Skeletal muscle cell (primary cell): ENCODE measurements around the gene RPS16.

Source experiments
- DNase-seq: peaks from one replicate; pipeline ENCODE4 v3.0.0-alpha.2; 2010; ENCODE audit warnings: low read depth
- H3K4me3 ChIP-seq: 2 replicates; pipeline ENCODE4 v1.5.1; 2011; ENCODE audit warnings: low read depth, mild to moderate bottlenecking, control low read depth, low read length, moderate library complexity

The RPS16 gene

GRCh38 chr19:39425744-39426143, 10.0 kb downstream of the RPS16 start:
- DNase-seq: no peak
- H3K4me3 ChIP-seq: no peak overlapping the region

- H3K4me3 ChIP-seq: no peak overlapping the region
- DNase-seq: no peak
Measured at GRCh38 chr19:39424934-39425333, 10.8 kb downstream of the RPS16 start.

DNA sequence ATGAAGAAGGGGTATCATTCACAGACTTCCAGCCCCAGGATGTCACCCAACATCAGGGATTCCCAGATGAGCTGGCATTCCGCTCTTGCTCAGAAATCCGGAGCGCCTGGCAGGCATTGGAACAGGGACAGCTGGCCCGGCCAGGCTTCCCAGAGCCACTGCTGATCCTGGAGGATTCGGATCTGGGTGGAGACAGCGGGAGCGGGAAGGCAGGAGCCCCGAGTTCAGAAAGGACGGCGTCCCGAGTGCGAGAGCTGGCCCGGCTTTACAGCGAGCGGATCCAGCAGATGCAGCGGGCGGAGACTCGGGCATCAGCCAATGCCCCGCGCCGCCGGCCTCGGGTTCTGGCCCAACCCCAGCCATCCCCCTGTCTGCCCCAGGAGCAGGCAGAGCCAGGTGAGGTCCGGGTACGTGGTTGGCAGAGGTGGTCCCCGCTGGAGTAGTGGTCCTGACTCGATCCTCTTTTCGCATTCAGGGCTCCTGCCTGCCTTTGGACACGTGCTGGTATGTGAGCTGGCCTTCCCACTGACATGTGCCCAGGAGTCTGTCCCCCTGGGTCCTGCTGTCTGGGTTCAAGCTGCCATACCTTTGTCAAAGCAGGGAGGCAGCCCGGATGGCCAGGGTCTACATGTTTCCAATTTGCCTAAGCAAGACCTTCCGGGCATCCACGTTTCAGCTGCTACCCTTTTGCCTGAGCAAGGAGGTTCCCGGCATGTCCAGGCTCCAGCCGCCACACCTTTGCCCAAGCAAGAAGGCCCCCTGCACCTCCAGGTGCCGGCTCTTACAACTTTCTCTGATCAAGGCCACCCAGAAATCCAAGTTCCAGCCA, 12.3 kb downstream of the RPS16 start:
- DNase-seq: no peak
- no peak overlapping the region for H3K4me3 ChIP-seq

DNA sequence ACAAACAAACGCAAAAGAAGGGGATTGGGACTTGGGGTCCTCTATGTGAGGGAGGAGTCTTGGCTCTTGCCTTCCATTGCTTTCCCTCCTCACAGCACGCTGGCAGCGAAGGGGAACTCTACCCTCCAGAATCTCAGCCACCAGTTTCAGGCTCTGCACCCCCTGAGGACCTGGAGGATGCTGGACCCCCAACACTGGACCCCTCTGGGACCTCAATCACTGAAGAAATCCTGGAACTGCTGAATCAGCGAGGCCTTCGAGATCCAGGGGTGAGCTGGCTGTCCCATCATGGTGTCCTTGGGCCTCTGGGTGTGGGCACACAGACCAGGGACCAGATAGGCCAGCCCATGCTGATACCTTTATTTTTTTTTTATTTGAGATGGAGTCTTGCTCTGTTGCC, 13.7 kb downstream of the RPS16 start:
- no peak for DNase-seq
- H3K4me3 ChIP-seq: no peak overlapping the region

DNA sequence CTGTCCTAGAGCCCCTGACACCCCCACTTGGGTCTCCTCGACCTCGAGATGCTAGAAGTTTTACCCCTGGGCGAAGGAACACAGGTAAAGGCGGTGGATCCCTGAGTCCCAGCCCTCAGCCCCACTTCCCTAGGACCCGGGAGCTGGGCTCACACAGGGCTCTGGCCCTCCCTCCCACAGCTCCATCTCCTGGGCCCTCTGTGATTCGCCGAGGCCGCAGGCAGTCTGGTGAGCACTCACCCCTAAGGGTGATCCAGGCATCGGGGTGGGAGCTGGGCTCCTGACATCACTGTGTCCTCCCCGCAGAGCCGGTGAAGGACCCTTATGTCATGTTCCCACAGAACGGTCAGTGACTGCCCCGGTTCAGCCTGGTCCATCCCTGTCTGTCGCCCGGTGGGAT, 15.0 kb downstream of the RPS16 start:
- no peak overlapping the region for H3K4me3 ChIP-seq
- no peak for DNase-seq

DNA sequence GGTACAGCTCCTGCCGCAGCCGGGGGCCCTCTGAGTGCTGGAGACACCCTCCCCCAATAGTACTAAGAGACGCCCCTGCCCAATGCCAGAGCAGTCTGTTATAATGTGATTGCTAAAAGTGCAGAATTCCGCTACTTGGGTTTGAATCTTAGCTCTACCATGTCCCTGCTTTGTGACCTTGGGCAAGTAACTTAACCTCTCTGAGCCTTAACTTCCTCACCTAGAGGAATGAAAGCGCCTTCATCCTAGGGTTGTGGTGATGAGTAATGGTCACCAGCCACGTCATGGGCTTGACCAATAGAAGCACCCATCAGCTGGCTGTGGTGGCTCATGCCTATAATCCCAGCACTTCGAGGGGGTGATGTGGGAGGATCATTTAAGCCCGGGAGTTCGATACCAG, 16.7 kb downstream of the RPS16 start:
- no peak overlapping the region for H3K4me3 ChIP-seq
- DNase-seq: no peak

DNA sequence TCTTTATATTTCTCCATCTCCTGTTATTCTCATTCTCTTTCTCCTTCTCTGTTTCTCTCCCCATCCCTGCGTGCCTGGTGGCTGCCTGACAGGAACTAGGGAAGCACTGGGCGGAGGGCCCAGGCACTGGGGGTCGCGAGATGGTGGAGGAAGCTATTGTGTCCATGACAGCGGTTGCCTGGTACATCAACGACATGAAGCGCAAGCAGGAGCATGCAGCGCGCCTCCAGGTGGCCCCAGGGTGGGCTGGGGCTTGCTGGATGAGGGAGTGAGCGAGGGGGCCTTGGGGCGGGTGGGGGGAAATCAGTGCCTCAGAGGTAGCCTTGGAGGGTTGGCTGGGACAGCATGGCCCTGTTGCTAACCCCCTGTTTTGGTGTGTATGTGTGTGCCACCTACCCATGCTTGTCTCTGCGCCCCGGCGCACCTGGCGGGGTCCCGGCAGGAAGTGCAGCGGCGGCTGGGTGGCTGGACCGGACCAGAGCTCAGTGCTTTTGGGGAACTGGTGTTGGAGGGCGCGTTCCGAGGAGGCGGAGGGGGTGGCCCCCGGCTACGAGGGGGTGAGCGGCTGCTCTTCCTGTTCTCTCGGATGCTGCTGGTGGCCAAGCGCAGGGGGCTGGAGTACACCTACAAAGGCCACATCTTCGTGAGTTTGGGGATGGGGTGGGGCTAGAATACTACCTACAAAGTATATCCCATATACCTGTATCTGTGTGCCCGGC, 18.1 kb downstream of the RPS16 start:
- no peak overlapping the region for H3K4me3 ChIP-seq
- DNase-seq: no peak

DNA sequence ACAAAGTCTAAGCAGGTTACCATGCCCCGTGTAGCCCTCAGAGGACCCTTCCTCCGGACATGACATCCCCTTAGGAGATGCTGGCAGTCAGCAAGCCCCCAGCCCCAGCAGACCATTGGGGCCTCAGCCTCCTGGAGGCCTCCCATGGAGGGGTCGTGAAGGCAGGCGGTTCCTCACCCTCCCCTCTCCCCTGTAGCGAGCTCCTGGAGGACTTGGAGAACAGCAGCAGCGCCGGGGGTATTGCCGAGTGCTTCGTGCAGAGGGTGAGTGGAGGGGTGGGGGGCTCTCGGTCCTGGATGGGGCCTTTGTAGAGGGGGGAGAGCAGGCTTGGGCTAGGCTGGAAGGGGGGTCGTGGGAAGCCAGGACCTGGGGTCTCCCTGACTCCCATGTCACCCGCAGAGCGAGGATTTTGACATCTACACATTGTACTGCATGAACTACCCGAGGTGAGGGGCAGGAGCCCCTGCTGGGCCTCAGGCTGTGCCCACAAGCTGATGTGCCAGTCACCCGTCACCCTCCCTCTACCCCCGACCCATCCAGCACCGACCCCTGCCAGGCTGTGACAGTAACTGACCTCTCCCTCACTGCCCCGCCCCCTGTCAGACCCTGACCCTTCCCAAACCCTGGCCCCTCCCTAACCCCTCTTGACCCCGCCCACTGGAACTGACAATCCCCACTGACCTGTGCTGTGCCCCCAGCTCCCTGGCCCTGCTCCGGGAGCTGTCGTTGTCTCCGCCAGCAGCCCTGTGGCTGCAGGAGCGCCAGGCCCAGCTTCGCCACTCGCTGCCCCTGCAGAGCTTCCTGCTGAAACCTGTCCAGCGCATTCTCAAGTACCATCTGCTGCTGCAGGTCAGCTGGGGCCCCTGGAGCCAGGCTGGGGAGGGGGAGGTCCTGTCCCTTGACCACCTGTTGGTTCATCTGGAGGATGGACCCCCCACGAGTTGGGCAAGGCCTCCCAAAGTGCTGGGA, 19.3 kb downstream of the RPS16 start:
- no peak overlapping the region for H3K4me3 ChIP-seq
- no peak for DNase-seq

- peak overlapping the region; percentile 78 for H3K4me3 ChIP-seq
- DNase-seq: no peak
Measured at GRCh38 chr19:39415111-39416046, 20.4 kb downstream of the RPS16 start.

DNA sequence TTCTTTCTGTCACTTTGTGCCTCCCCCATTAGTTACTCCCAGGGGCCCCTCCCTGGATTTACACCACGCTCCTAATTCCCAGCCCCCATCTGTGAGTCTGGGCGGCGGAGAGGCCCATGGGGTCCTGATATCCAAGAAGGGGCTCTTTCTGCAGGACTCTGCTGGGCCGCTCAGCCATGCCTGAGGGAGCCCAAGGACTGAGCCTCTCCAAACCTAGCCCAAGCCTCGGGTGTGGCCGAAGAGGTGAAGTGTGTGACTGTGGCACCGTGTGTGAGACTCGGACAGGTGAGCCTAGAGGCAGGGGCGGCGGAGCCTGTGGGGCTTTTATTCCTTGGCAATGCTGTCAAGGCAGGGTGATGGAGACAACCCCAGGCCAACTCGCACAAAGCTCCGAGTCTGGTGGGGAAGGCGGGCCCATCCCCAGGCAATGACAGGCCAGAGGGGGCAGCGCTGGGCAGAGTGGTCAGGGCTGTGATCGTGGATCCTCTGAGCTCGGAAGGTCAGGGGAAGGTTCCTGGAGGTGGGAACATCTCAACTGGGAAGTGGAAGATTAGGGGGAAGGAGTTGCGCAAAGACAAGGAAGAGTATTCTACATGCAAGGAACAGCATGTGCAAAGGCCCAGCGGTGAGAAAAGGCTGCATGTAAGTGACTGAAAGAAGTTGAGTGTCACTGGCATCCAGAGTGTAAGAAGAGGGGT, 21.7 kb downstream of the RPS16 start:
- no peak for DNase-seq
- peak overlapping the region; percentile 78 for H3K4me3 ChIP-seq

- DNase-seq: no peak
- peak overlapping the region; percentile 78 for H3K4me3 ChIP-seq
Measured at GRCh38 chr19:39413272-39413910, 22.4 kb downstream of the RPS16 start.

- peak overlapping the region; percentile 78 for H3K4me3 ChIP-seq
- DNase-seq: no peak
Measured at GRCh38 chr19:39412867-39413271, 22.9 kb downstream of the RPS16 start.

DNA sequence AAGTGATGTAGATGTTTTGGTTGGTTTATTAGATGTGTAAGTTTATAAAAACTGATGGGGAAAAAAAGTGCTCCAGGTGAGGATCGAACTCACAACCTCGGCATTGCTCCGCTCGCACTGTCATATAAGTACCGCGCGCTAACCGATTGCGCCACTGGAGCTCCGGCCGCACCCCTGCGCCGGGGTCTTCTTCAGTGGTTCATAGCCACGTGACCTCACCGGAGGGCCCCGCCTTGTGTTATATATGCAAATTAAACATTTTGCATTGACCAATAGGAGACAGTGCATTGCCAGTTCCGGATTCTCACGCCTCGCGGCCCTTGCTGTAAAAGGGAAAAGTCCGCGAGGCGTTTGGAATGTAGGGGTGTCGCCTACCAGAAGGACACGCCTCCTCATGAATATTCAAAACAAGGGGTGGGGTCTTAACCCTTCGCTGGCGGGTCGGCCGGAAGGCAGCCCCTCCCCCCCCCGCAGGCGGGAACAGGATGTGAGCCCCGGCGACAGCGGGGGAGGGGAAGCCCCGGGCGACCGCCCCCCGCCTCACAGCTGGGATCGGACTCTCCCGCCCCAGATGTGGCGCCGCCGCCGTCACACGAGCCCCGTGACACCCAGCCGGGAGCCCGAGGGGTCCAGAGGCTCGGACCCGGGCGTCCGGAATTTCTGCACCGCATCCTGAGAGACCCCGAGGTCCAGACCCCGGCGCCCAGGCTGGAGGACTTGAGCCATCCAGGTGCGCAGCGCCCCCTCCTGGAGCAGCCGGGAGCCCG, 23.5 kb downstream of the RPS16 start, which contains the start of gene PLEKHG2:
PLEKHG2 (plus strand) TSS at position 570 of the 767 bp plus-strand sequence. CDS start 1,418 bp downstream, outside the sequence.
- DNase-seq: peak; percentile 99
- peak within 1 kb of the TSS; percentile 78 for H3K4me3 ChIP-seq

- peak; percentile 75 for DNase-seq
Measured at GRCh38 chr19:39411832-39412099, 24.0 kb downstream of the RPS16 start.

DNA sequence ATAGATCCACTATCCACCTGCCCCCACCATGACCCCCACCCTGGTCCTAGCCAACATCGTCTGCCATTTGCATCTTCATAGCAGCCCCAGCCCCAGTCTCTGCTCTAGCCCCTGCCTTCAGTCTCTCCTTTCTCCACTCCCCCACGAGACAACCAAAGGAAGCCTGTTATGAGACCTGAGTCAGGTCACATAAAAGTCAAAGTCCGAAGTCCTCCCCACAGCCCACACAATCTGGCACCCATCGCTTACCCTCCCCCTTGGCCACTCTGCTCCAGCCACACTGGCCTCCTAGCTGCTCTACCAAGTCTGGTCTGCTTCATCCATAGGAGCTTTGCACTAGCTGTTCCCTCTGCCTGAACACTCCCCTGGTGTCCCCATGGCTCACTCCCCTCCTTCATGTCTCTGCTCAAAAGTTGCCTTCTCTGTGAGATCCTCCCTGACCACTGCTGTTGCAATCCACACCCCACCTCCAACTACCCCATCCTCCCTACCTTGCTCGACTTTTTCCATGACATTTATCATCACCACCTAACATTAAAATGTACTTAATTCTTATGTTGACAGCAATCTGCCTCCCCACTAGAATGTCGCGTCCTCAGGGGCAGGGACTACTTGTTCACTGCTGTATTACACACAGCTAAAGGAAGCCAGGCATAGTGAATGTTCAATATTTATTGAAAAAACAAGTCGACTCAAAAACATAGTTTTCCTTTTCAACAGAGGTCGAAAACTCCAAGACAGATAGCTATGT, 24.5 kb downstream of the RPS16 start:
- peak overlapping the region; percentile 22 for H3K4me3 ChIP-seq
- peak; percentile 35 for DNase-seq

More at GRCh38 chr19:39411832-39412099, 24.0 kb downstream of the RPS16 start:
- peak overlapping the region; percentile 22 for H3K4me3 ChIP-seq

DNA sequence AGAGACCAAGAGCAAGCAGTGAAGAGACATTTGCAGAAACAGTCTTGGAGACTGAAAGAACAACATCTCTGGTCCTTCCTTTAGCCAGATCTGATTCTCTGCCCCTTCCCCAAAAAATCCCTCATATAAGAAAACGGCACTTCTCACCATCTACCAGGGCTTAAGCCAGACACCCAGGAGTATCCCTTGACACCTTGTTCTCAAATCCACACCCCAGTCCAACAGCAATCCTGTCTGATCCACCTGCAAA, 25.0 kb downstream of the RPS16 start:
- peak overlapping the region; percentile 2 for H3K4me3 ChIP-seq
- DNase-seq: no peak
